Skeletal muscle tissue (tissue), 4 donors: Measurements from ENCODE around the gene MSI2. TPM values are rescaled to one million over a fixed set of nuclear protein-coding genes. Genes with fewer than 3 reads are reported as not detected.
A peak's percentile ranks its signal among the peaks of the same experiment; 100 is the strongest.

Experiments used
- H3K27ac ChIP-seq: one replicate; pipeline ENCODE4 v1.7.0; 2013; ENCODE audit warnings: mild to moderate bottlenecking, low read depth, low read length, inconsistent platforms
- H3K27me3 ChIP-seq, 3 donors: one replicate each; pipeline ENCODE4 v1.7.0; 2013; ENCODE audit warnings: low read length in 3 of 3; ENCODE audit not compliant: control insufficient read depth in 3 of 3, insufficient read depth in 3 of 3
- H3K36me3 ChIP-seq, 3 donors: one replicate each; pipeline ENCODE4 v1.7.0; 2013; ENCODE audit warnings: low read length in 3 of 3; ENCODE audit not compliant: control insufficient read depth in 3 of 3, insufficient read depth in 3 of 3
- H3K4me1 ChIP-seq, 3 donors: one replicate each; pipeline ENCODE4 v1.7.0; 2013; ENCODE audit warnings: low read length in 3 of 3, mild to moderate bottlenecking in 3 of 3; ENCODE audit not compliant: control insufficient read depth in 3 of 3, insufficient read depth in 3 of 3
- H3K4me3 ChIP-seq, 3 donors: one replicate each; pipeline ENCODE4 v1.7.0; 2013; ENCODE audit warnings: low read length in 3 of 3
- H3K9ac ChIP-seq, 3 donors: one replicate each; pipeline ENCODE4 v1.7.0; 2013; ENCODE audit warnings: low read length in 3 of 3, mild to moderate bottlenecking in 3 of 3, moderate library complexity in 2 of 3, low read depth in 1 of 3
- H3K9me3 ChIP-seq, 3 donors: one replicate each; pipeline ENCODE4 v1.7.0; 2013; ENCODE audit warnings: low read length in 3 of 3; ENCODE audit not compliant: control insufficient read depth in 3 of 3
- total RNA-seq: library from RNA; depleted of rRNA; stranded (reverse); fragments of >200 nt; gene quantifications from one replicate; pipeline ENCODE4 v1.2.3, GENCODE V29; 2014
- donor health status: Osteomylitis.

The MSI2 gene
- total RNA-seq, 1 donor from 2014 or later, result 20.4 TPM

GRCh38 chr17:57402681-57403180 lies 146.4 kb downstream of the MSI2 start:
- peaks cover 55 to 78% (median 65%) of the 10 kb centered on the region in 3 donors for H3K4me1 ChIP-seq
- peaks cover 0 to 9% (median 7%) of the 10 kb centered on the region in 3 donors for H3K36me3 ChIP-seq
- H3K4me3 ChIP-seq, result no peak overlapping the region
- no peaks in the 10 kb centered on the region for H3K27me3 ChIP-seq
- H3K9ac ChIP-seq, result peak overlapping the region in 1 of 3 donors; percentile 11
- H3K9me3 ChIP-seq, result no peaks in the 10 kb centered on the region
- peak overlapping the region; percentile 11 for H3K27ac ChIP-seq

DNA sequence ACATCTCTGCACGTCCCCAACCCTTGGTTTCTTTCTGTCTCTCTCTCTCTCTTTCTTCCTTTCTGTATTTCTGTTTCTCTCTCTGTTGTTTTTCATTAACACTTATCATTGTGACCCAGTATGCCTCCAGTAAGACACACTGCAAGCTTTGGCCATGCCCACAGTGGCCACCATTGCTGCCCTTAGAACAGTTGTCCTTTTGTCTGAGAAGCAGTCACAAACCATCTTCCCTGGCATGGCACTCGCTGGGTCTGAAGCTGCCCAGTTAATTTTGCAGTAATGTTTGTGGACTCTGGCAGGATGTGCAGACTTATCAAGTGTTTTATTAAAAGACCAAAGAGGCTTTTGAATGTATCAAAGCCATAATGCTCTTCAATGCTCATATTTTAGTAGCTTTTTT lies 146.9 kb downstream of the MSI2 start:
- Histone ChIP-seq H3K27ac (no peak overlapping the region), H3K36me3 (peaks cover 0 to 9% (median 7%) of the 10 kb centered on the region in 3 donors), H3K27me3 (no peaks in the 10 kb centered on the region), H3K9ac (no peak overlapping the region), H3K9me3 (no peaks in the 10 kb centered on the region), H3K4me3 (no peak overlapping the region), H3K4me1 (peaks cover 55 to 81% (median 67%) of the 10 kb centered on the region in 3 donors)

DNA sequence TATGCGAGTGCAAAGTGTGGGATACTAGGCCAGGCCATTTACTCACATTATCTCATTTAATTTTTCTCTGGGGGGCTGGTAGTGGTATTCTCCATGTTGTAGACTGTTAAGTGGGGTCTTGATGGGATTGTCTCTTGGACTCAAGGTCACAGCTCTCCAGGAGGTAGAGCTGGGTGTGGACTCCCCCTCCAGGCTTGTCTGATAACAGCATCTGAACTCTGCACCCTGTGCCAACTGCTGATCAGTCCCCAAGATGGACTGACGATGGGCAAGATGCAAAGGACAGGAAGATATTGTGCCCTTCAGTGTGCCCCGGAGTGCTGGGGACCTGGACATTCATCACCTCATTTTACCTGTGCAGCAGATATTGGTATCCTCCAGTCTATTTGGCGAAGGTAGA lies 147.8 kb downstream of the MSI2 start:
- no peak overlapping the region for H3K4me3 ChIP-seq
- H3K4me1 ChIP-seq, result peaks cover 55 to 81% (median 67%) of the 10 kb centered on the region in 3 donors
- H3K27ac ChIP-seq, result peak overlapping the region; percentile 66
- H3K27me3 ChIP-seq, result no peaks in the 10 kb centered on the region
- peaks cover 0 to 9% (median 7%) of the 10 kb centered on the region in 3 donors for H3K36me3 ChIP-seq
- no peak overlapping the region for H3K9ac ChIP-seq
- H3K9me3 ChIP-seq, result no peaks in the 10 kb centered on the region

- no peak overlapping the region for H3K4me3 ChIP-seq
- H3K4me1 ChIP-seq, result peaks cover 55 to 78% (median 67%) of the 10 kb centered on the region in 3 donors
- H3K9me3 ChIP-seq, result no peaks in the 10 kb centered on the region
- peak overlapping the region in 1 of 3 donors; percentile 15 for H3K9ac ChIP-seq
- H3K27me3 ChIP-seq, result no peaks in the 10 kb centered on the region
- H3K36me3 ChIP-seq, result peaks cover 0 to 9% (median 7%) of the 10 kb centered on the region in 3 donors
- peak overlapping the region; percentile 66 for H3K27ac ChIP-seq
Observed at GRCh38 chr17:57404795-57405490, 148.6 kb downstream of the MSI2 start.

- Histone ChIP-seq H3K27me3 (no peaks in the 10 kb centered on the region), H3K4me1 (peaks cover 55 to 77% (median 67%) of the 10 kb centered on the region in 3 donors), H3K9me3 (no peaks in the 10 kb centered on the region), H3K9ac (no peak overlapping the region), H3K27ac (peak overlapping the region; percentile 66), H3K4me3 (no peak overlapping the region), H3K36me3 (peaks cover 0 to 9% (median 7%) of the 10 kb centered on the region in 3 donors)
Observed at GRCh38 chr17:57405491-57406072, 149.3 kb downstream of the MSI2 start.

DNA sequence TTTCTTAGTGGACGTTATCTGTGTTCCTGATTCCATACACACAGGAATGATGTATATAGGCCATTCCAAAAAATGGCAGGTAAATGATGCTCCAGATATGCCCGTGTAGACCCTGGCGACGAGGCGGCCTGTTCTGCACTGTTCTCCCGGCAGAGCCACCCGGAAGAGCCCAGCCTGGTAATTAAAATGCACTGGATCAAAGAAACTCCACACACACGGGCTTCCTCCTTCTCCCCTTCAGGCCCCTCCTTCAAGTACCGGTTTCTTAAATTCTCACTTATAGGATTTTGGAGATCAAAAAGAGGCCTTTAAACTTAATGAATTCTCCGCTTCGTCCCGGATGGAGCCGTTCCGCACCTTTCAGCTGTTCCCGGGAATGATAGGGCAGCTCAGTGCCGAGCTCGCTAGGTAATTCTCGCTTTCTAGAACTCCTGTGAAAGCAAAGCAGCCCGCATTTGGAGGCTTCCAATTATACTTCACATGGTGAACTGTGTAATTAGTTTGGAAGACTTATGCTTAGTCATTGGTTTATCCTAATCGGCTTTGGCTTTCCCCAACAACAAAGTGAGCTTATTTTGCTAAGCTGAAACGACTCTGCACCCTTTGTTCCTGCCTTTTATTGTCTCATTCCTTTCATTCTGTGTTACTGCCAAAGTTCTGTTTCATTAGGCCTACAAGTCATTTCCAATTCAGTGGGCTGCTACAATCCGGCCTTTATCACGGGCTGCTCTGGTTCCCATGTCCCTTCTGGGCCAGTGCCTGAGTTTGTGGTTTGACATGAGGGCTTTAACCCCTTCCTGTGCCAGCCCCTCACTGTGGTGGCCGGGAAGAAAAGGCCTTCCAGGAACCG lies 150.0 kb downstream of the MSI2 start:
- Histone ChIP-seq H3K4me1 (peaks cover 55 to 70% (median 62%) of the 10 kb centered on the region in 3 donors), H3K4me3 (no peak overlapping the region), H3K9me3 (no peaks in the 10 kb centered on the region), H3K27me3 (no peaks in the 10 kb centered on the region), H3K27ac (peak overlapping the region; percentile 66), H3K9ac (peak overlapping the region in 1 of 3 donors; percentile 19), H3K36me3 (peaks cover 0 to 8% (median 7%) of the 10 kb centered on the region in 3 donors)

DNA sequence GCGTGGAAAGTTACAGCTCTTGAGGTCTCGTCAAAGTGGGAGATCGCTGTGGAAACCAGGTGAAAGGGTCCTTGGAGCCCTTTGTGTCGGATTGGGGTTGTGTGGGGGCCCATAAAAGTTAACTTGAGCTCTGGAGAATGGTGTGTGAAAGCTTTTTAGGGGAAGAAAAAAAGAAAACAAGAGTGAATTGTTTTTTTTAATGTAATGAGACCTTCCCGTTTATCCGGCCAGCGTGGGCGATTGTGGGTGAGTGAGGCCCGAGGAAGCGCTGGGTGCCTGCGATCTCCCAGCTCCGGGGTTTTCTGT lies 150.6 kb downstream of the MSI2 start:
- H3K9ac ChIP-seq, result peak overlapping the region in 2 of 3 donors; percentile 12 to 19
- H3K4me3 ChIP-seq, result no peak overlapping the region
- peaks cover 0 to 7% (median 5%) of the 10 kb centered on the region in 3 donors for H3K36me3 ChIP-seq
- H3K27me3 ChIP-seq, result no peaks in the 10 kb centered on the region
- H3K27ac ChIP-seq, result no peak overlapping the region
- no peaks in the 10 kb centered on the region for H3K9me3 ChIP-seq
- H3K4me1 ChIP-seq, result peaks cover 49 to 64% (median 57%) of the 10 kb centered on the region in 3 donors

GRCh38 chr17:57407287-57408070 lies 151.2 kb downstream of the MSI2 start:
- Histone ChIP-seq H3K9me3 (no peaks in the 10 kb centered on the region), H3K4me3 (no peak overlapping the region), H3K9ac (peak overlapping the region in 1 of 3 donors; percentile 12), H3K27me3 (no peaks in the 10 kb centered on the region), H3K4me1 (peaks cover 44 to 59% (median 51%) of the 10 kb centered on the region in 3 donors), H3K36me3 (peaks cover 0 to 3% (median 0%) of the 10 kb centered on the region in 3 donors), H3K27ac (no peak overlapping the region)

GRCh38 chr17:57408071-57408811 lies 151.9 kb downstream of the MSI2 start:
- no peak overlapping the region for H3K4me3 ChIP-seq
- no peaks in the 10 kb centered on the region for H3K27me3 ChIP-seq
- peaks cover 41 to 58% (median 48%) of the 10 kb centered on the region in 3 donors for H3K4me1 ChIP-seq
- H3K36me3 ChIP-seq, result no peaks in the 10 kb centered on the region
- H3K27ac ChIP-seq, result no peak overlapping the region
- no peaks in the 10 kb centered on the region for H3K9me3 ChIP-seq
- H3K9ac ChIP-seq, result no peak overlapping the region
